HG02798 (cell line): ENCODE data around the gene PRDM2.
A peak's percentile ranks its signal among the peaks of the same experiment; 100 is the strongest.

Experiments
- ATAC-seq: cut with Tn5 transposase; IDR thresholded peaks from one replicate; pipeline ENCODE4 v1.9.1; 2021; ENCODE audit warnings: mild to moderate bottlenecking; ENCODE audit not compliant: unreplicated experiment, poor library complexity

PRDM2 gene

DNA sequence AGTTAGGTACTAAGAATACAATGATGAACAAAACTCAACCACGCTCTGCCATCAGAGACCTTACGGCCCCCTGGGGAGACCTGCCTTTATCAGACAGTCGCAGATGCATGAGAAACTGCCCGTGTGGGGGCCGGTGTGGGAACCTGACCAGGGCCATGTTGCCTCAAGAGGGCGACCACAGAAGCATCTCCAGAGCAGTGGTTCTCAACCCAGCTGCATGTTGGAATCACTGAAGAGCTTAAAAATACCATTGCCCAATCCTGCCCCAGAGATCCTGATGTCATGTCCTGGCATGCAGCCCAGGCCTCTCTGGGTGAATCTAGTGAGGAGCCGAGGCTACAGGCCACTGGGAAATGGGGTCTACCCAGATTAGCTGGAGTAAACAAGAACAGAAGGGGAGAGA is 108.7 kb downstream of the PRDM2 start:
- peak; percentile 41 for ATAC-seq

DNA sequence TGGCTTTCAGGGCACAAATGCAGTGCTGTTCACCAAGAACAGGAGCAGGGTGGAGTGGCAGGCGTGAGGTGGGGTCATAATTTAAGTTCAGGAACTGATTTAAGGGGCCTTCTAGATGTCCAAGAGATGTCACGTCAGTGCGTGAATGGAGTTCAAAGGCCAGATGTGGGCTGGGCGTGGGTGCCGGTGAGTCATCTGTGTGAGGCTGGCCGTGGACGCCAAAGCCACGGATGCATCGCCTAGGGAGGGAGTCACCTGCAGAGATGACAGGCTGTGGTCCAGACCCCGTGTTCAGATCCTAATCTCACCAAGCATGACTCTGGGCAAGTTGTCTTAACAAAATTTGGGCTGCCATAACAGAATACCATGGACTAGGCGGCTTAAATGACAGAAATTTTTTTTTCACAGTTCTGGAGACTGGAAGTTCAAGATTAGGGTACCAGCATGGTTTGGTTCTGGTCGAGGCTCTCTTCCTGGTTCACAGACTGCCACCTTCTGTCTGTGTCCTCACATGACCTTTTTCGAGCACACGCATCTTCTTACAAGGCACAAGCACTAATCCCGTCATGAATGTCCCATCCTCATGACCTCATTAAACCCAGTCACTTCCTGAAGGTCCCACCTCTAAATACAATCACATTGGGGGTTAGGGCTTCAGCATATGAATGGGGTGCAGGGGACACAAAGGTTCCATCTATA is 109.6 kb downstream of the PRDM2 start:
- no peak for ATAC-seq

DNA sequence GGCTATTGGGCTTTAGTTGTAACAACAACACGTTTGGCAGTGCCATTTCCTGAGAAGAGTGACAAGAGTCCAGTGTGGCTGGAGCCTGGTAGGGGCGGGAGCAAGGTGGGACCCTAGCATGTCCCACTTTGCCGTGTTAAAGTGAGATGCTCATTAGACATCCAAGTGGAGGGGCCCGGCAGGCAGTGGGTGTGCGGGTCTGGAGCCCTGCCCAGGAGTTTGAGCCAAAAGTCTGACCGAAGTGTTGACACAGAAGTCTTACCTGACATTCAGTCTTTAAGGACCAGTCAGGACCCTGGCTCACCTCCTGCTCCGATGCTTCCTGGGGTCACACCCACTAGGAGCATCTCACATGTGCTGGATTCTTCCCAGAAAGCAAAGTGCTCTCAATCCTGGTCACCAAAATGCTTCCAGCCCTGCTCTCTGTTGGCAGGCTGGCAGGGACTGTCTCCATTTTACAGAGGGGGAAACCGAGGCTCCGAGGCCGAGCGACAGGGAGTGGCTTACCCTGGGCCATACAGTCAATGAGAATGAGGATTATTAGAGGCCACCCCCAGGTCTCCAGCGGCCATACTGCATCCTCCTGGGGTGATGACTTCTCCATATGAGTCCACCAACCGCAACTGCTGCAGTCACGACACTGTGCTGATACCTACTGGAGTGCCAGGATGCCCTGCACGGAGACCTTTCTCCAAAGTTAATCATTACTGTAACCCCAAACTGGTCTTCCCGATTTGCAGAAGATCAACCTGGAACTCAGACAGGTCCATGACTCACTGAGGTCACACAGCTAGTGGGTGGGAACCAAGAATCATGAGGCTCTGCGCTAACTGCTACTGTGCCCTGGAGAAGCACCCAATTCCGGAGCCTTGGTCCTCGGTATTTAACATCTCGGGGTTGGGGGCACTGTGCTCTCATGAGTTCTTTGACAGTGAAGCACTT is 112.7 kb downstream of the PRDM2 start:
- ATAC-seq = no peak

DNA sequence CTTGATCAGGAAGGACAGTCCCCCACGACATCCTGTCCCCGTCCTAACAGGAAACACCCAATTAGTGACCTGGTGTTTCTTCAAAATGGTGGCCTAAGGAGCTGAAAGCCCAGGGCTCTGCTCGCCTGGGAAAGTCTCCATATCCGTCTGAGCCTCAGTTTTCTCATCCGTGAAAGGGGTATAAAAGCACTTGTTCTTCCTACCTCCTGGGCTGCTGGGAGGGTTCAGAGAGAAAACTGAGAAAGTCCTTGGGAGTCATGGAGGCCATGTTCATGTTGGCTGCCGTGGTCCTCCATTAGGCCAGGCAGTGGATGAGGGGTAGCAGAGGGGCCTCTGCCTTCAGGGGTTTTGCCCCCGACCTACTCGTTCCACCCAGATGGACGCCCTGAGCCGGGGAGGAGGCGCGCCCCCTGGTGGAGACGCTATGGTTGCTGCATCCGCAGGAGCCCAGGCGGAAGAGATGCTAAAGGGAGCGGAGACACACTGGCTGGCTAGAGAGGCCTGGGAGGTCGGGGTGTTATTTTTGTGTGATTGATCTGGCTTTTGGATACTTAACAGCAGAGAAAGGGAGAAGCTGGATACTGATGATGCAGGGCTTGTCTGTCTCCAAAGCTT is 113.5 kb downstream of the PRDM2 start:
- ATAC-seq = no peak

DNA sequence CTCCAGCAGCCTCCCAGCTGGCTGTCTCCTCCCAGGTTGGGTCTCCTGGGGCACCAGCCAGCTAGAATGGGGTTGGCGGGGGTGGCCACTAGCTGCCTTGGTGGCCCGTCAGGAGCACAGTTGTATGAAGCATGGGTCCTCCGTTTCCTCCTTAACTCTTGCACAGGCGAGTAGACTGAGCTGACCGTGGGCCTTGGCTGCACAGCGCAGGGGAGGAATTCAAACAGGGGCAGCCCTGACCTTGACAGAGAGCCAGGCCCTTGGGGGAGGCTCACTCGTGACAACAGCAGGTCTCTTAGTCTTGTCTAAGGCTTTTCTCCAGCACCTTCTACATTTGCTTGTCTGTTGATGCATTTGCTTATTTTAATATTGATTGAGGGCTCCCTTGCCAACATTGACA is 114.1 kb downstream of the PRDM2 start:
- ATAC-seq = no peak

DNA sequence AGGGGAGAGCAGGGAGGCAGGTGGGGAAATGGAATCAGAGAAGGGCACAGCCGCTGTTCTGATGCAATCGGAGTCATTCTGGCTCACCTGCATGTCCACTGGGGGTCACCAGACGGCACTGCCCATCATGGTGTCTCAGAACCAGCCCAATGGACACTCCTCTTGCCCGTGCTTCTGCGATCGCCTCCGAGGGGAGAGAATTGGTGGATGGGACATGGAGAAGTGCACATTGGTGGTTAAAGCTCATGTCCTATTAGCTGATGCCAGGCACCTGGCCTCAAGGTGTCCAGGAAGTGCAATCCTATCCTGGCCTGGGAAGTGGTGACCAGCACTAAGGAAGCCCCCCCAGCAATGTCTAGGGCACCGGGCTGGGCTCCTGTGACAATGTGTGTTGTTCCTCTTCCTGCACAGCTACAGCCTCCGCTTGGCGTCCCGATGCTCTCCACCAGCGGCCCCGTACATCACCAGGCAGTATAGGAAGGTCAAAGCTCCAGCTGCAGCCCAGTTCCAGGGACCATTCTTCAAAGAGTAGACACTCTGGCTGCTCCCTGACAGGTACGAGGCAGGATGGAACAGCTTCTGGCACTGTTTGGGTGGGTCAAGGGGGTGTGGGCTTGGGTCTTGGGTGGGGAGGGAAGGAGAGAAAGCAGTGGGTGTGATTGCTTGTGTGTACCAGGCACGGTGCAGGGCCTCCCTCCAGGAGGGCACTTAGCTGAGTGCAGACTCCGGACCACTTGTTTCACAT is 116.2 kb downstream of the PRDM2 start:
- no peak for ATAC-seq

DNA sequence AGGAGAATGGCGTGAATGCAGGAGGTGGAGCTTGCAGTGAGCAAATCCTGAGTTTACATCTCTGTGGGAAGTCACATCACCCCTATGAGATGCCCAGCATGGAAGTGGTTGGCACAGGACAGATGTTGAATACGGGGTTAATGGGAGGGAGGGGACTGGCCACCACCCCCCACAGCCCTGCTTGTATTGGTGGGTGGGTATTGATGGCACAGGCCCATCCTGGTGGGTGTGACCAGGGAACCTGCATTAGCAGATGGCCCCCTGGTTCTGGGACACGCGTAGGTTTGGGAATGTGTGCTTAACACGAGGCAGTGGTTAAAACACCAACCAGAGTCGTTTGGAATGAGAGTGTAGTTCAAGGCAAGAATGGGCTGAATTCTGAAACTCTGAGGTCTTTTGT is 117.9 kb downstream of the PRDM2 start:
- ATAC-seq = no peak

DNA sequence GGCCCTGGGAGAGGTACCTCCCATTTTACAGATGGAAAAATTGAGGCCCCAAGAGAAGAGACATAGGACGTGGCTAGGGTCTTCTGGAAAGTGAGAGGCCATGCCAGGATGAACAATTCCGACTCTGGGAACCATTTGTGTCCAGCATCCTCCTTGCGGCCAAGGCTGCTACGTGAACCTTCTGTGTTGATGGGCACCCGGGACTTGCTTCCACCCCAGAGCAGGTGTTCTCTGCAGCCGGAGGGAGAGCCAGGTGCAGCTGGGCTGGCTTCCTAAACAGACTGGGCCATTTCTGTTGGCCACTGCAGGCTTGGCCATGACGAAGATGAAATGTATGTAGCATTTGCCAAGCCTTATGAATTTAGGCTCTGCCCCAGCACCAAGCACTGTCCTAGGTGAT is 118.9 kb downstream of the PRDM2 start:
- no peak for ATAC-seq

DNA sequence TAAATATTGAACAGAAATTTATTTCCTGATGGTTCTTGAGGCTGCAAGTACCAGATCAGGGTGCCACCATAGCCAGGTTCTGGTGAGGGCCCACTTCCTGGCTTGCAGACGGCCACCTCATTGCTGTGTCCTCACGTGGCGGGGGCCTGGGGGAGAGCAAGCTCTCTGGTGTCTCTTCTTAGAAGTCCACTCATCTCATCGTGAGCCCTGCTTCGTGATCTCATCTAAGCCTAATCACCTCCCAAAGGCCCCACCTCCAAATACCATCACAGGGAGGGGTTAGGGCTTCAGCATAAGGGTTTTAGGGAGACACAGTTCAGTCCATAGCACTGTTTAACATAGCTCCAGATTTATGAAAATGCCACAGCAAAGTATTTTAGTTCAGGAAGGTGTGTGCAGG is 119.7 kb downstream of the PRDM2 start:
- no peak for ATAC-seq

DNA sequence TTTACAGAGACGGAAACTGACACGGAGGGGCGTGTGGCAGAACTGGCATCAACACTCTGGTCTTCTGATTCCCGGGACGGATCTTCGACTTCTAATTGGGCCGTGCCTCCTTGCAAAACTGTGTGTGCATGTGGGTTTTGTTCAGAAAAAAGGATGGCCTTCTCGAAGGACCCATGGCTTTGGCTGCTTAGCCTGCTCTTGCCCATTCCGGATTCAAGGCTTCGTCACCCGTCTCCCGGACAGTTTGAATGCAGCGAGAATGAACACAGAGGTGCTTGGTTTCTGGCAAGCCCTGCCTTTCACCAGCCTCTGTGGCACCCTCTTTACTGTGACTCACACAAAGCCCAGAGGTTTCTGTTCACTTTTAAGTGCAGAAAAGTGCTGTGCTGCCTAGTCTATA is 120.1 kb downstream of the PRDM2 start:
- ATAC-seq = no peak

DNA sequence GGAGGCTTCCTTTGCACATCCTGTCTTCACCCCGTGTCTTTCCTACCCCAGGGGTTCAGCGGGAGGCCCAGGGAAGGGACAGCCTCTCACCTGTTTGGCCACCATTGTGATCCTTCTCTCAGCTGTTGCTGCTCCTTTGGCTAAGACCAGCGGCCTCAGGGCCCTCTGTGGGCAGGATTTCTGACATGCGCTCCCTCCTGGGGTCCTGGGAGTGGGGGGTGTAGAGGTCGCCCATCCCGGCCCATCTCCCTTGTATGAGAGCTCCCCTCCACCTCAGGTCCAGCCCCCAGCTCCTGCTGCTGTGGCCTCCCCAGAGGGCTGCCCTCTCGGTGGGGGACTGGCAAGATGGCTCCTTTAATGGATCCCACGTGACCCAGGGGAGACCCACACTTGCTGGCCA is 120.5 kb downstream of the PRDM2 start:
- ATAC-seq = no peak

DNA sequence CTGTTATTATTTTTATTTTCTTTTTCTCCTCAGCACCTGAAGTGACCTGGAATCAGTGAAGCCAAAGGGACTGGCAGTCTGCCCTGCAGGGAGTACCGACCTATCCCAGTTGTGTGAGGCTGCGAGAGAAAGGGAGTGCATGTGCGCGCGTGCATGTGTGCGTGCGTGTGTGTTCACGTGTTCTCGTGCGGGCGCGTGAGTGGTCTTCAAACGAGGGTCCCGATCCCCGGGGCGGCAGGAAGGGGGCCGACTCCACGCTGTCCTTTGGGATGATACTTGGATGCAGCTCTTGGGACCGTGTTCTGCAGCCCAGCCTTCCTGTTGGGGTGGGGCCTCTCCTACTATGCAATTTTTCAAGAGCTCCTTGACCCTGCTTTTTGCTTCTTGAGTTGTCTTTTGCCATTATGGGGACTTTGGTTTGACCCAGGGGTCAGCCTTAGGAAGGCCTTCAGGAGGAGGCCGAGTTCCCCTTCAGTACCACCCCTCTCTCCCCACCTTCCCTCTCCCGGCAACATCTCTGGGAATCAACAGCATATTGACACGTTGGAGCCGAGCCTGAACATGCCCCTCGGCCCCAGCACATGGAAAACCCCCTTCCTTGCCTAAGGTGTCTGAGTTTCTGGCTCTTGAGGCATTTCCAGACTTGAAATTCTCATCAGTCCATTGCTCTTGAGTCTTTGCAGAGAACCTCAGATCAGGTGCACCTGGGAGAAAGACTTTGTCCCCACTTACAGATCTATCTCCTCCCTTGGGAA is 123.3 kb downstream of the PRDM2 start:
- ATAC-seq = no peak

DNA sequence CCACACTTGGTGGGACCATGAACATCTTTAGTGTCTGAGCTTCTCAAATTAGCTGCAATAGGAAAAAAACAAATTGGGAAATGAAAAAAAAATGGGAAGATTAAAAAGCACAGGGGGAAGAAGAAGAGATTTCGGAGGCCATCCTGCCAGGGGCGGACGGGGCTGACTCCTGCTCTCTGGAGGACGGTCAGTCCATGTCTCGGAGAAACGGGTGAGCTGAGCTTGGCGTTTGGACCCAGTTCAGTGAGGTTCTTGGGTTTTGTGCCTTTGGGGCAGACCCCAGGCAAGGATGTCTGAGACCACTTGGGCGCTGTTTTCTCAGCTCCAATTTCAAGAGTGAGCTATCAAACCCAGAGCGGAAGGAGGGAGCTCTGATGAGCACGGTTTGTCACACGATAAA is 123.9 kb downstream of the PRDM2 start:
- no peak for ATAC-seq

DNA sequence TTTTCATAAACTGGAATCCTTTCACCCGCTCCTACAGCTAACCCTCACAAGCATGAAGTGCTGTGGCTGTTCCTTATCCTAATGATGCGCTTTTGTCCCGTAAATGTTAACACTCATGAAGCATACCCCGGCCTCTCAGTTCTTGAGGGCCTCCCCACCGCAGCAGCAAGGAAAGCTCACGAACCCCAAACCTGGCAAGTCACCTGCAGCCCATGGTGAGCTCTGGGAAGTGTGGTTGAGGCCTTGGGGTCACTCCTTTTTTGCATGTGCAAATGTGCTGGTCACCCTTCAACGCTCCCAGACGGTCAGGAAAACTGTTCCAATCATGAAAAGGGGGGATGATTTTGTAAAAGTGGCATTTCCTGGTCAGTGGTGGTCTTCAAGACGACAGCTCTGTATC is 124.6 kb downstream of the PRDM2 start:
- ATAC-seq = no peak

DNA sequence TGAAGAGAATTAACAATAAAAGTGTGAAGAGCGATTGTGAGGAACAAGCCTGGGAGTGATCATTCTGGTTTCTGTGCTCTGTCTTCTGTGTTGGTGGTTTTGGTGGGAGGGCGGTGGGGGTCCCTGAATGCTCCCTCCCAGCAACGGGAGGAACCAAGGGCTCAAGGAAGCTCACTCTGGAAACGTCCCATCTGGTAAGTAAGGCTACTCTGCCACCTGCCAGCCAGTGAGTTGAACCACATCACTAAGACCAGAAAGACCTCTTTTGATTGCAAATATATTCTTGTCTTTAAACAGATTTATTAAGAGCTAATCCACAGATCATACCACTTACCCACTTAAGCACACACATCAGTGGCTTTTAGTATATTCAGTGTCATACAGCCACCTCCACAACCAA is 125.0 kb downstream of the PRDM2 start:
- ATAC-seq = no peak

DNA sequence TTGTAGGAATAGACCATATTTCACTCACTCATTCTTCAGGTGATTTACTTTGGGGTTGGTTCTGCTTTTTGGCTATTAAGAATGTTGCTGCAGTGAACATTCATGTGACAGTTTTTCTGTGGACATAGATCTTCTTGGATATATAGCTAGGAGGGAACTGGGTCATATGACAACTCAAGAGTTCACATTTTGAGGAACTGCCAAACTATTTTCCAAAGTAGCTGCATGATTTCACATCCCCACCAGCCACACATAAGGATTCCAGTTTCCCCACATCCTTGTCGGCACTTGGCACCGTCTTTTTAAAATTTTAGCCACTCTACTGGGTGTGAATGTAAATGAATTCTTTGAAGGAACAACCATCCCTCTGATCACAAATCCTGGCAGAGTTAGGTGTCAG is 126.0 kb downstream of the PRDM2 start:
- no peak for ATAC-seq

DNA sequence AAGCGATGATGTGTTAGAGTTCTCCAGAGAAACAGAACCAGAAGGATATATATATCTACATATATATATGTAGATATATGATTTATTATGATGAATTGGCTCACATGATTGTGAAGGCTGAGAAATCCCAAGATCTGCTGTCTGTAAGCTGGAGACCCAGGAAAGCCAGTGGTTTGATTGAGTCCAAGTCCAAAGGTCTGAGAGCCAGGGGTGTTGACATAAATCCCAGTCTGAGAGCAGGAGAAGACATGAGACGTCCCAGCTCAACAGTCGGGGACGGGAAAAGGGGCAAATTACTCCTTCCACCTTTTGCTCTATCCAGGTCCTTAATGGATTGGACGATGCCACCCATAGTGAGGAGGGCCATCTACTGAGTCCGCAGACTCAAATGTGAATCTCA is 126.6 kb downstream of the PRDM2 start:
- no peak for ATAC-seq

DNA sequence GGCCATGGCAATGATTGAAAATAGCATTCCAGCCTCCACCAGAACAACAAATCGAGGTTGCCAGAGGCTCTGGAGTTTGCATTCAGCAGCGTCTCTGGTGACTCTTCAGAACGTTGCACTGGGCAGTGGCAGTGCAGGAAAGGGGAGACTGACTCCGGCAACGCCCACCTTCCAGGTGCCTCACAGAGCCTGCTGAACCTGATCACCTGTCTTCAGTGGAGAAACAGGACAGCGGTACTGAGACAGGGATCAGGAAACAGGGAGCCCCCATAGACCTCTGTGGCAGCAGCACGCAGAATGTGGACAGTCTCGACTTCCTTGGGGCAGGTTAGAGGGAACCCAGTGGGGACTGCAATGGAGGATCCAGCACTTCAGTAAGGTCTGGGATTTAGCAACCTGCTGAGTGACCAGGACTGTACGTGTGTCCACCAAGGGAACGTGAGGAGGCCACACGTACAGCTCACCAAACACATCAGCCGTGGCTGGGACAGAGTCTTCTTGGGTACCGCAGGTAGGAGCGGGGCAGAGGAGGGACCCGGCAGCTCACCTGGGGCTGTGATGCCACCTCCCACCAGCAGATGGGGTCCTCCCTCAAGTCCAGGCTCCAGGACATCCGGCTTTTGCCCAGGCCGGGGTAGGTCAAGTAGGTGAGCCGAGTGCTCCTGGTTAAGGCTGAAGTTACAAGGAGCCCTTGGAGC is 128.6 kb downstream of the PRDM2 start:
- no peak for ATAC-seq

DNA sequence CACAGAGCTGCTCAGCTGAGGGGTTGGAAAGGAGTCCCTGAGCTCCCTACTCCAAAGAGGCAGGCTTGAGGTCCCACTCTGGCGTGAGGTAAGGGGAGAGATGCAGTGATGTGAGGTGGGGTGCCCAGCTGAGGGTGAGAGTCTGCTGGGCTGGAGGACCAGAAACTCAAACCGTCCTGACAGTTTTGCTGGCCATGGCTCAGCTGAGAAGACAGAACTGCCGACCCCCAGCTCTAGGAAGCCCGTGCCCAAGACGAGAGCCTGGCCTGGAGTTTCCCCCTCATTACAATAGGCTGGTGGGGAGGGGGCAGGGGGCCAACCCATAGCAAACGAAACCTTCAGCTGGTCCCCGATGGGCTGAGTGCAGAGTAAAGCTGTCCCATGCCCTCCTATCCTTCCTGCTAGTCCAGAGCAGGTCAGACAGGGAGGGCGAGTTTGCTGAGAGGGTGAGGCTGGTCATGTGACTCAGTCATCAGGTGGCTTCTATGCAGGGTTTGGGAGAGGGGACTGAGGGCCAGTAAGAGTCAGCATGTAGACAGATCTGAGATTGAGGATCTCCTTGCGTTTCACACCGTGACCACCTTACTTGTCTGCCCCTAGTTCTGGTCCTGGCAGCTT is 129.3 kb downstream of the PRDM2 start:
- no peak for ATAC-seq
